ENCODE data around the gene RBM47. TPM values are rescaled to one million over a fixed set of nuclear protein-coding genes. Genes with fewer than 3 reads are reported as not detected.

Gene RBM47
- total and polyA plus RNA-seq, 4 donors, result 25.9 to 119 (median 94.0) TPM

DNA sequence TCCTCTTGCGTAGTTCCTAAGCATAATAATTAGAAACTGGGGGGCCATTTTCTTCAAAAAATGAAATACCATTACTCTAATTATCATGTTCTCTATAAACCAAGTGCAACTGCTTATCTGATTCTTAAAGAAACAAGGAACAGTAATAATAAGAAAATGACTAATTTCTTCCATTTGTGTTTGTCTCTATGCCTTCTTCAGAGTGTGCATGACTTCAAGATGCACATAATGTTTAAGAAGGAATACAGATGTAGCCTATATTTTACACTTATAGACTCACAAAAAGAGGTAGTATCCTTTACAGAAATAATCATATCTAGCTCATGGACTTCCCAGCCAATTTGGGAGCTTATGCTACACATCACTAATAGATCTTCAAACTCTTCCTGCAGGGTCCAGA, 162.9 kb downstream of the RBM47 start:
- Histone ChIP-seq H3K27ac (ENCODE audit: low read depth in 1 of 2, low read length in 1 of 2) (no peak overlapping the region), H3K9me3 (ENCODE audit: control insufficient read depth in 4 of 4, insufficient read depth in 3 of 4, low read length in 3 of 4) (no peaks in the 10 kb centered on the region), H3K4me1 (ENCODE audit: control insufficient read depth in 5 of 5, insufficient read depth in 5 of 5, low read length in 5 of 5) (peaks cover 0 to 4% (median 0%) of the 10 kb centered on the region in 5 donors), H3K36me3 (ENCODE audit: control insufficient read depth in 4 of 4, insufficient read depth in 4 of 4, low read length in 4 of 4) (no peaks in the 10 kb centered on the region), H3K9ac (ENCODE audit: insufficient read depth in 1 of 2, low read length in 2 of 2) (no peak overlapping the region), H3K27me3 (ENCODE audit: control insufficient read depth in 3 of 3, insufficient read depth in 3 of 3, low read length in 2 of 3) (no peaks in the 10 kb centered on the region), H3K4me3 (no peak overlapping the region)
- TF ChIP-seq, protein P1, sequence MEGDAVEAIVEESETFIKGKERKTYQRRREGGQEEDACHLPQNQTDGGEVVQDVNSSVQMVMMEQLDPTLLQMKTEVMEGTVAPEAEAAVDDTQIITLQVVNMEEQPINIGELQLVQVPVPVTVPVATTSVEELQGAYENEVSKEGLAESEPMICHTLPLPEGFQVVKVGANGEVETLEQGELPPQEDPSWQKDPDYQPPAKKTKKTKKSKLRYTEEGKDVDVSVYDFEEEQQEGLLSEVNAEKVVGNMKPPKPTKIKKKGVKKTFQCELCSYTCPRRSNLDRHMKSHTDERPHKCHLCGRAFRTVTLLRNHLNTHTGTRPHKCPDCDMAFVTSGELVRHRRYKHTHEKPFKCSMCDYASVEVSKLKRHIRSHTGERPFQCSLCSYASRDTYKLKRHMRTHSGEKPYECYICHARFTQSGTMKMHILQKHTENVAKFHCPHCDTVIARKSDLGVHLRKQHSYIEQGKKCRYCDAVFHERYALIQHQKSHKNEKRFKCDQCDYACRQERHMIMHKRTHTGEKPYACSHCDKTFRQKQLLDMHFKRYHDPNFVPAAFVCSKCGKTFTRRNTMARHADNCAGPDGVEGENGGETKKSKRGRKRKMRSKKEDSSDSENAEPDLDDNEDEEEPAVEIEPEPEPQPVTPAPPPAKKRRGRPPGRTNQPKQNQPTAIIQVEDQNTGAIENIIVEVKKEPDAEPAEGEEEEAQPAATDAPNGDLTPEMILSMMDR (IDR thresholded peaks at IDR 0.05; ENCODE audit: control extremely low read depth, extremely low read depth), result no peak
- DNase-seq, result no peak
- 82 to 96% methylated on average over 1 of the region's 1 CpG for WGBS, 2 donors
- no peak for ATAC-seq (ENCODE audit: insufficient read depth, low FRiP score)

DNA sequence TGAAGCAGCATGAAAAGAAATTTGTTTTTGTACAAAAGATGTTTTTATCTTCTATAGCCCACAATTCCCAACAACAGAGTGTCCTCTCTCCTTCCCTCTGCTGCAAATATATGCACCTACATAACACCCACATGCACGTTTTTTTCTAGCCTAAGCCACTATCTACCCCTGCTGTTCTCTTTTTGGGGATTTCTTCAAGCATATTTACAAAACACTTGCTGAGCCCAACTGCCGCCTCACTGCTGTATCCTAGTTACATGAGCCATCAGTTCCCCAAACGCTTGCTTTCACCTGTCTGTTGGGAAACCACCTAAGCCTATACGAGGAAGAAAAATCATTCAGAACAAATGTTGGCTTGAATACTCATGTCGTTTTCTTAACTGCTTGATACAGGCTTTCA, 167.3 kb downstream of the RBM47 start:
- TF ChIP-seq, protein P1 (IDR thresholded peaks at IDR 0.05; ENCODE audit: control extremely low read depth, extremely low read depth), result no peak
- H3K27me3 ChIP-seq (ENCODE audit: control insufficient read depth in 3 of 3, insufficient read depth in 3 of 3, low read length in 2 of 3), result no peaks in the 10 kb centered on the region
- 30 to 40% methylated on average over 5 of the region's 5 CpGs for WGBS, 2 donors
- peaks cover 0 to 9% (median 0%) of the 10 kb centered on the region in 5 donors for H3K4me1 ChIP-seq (ENCODE audit: control insufficient read depth in 5 of 5, insufficient read depth in 5 of 5, low read length in 5 of 5)
- ATAC-seq (ENCODE audit: insufficient read depth, low FRiP score) (peak; percentile 60), DNase-seq (no peak)
- no peaks in the 10 kb centered on the region for H3K9me3 ChIP-seq (ENCODE audit: control insufficient read depth in 4 of 4, insufficient read depth in 3 of 4, low read length in 3 of 4)
- no peak overlapping the region for H3K4me3 ChIP-seq
- H3K36me3 ChIP-seq (ENCODE audit: control insufficient read depth in 4 of 4, insufficient read depth in 4 of 4, low read length in 4 of 4), result no peaks in the 10 kb centered on the region
- H3K27ac ChIP-seq (ENCODE audit: low read depth in 1 of 2, low read length in 1 of 2), result no peak overlapping the region
- H3K9ac ChIP-seq (ENCODE audit: insufficient read depth in 1 of 2, low read length in 2 of 2), result no peak overlapping the region

DNA sequence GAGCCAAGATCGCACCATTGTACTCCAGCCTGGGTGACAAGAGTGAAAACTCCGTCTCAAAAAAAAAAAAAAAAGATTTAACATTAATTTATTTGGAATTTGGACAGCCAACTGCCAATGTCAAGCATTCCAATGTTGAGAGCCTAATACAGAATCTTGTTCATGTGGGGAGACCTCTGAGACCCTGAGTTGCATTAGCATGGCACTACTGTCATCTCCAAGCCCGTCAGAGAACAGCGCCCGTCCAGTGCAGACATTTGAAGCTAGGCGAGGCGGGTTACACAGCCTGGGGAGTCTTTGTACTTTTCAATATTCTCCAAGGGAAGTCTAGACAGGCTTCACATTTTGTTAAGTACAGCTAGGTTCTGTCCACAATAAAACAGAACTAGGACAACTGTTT, 167.8 kb downstream of the RBM47 start:
- WGBS, 2 donors, result 85 to 94% methylated on average over 7 of the region's 7 CpGs
- Histone ChIP-seq H3K9me3 (ENCODE audit: control insufficient read depth in 4 of 4, insufficient read depth in 3 of 4, low read length in 3 of 4) (no peaks in the 10 kb centered on the region), H3K9ac (ENCODE audit: insufficient read depth in 1 of 2, low read length in 2 of 2) (no peak overlapping the region), H3K36me3 (ENCODE audit: control insufficient read depth in 4 of 4, insufficient read depth in 4 of 4, low read length in 4 of 4) (no peaks in the 10 kb centered on the region), H3K27me3 (ENCODE audit: control insufficient read depth in 3 of 3, insufficient read depth in 3 of 3, low read length in 2 of 3) (no peaks in the 10 kb centered on the region), H3K27ac (ENCODE audit: low read depth in 1 of 2, low read length in 1 of 2) (no peak overlapping the region), H3K4me1 (ENCODE audit: control insufficient read depth in 5 of 5, insufficient read depth in 5 of 5, low read length in 5 of 5) (peaks cover 0 to 9% (median 0%) of the 10 kb centered on the region in 5 donors), H3K4me3 (no peak overlapping the region)
- no peak for ATAC-seq (ENCODE audit: insufficient read depth, low FRiP score)
- TF ChIP-seq, protein P1 (IDR thresholded peaks at IDR 0.05; ENCODE audit: control extremely low read depth, extremely low read depth), result no peak
- DNase-seq, result no peak

DNA sequence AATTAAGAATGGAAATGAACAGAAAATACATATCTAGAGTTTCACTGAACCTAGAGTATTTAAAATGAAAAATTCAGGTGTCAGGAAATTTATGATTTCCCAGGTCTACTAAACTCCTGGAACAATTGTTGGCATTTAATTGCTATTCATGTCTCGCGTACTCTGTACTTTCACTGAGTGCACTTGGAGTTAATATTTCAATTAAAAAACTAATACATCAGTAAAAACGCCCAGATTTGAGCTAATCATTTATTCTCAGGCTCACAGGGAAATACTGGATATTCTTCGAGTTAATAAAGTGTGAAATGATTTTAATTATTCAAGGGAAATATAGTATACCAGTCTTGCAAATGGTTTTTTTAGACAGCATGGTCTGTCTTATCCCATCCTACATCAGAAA, 168.6 kb downstream of the RBM47 start:
- no peak overlapping the region for H3K4me3 ChIP-seq

More for the DNA sequence above, 168.6 kb downstream of the RBM47 start:
- Histone ChIP-seq H3K9ac (ENCODE audit: insufficient read depth in 1 of 2, low read length in 2 of 2) (no peak overlapping the region), H3K4me1 (ENCODE audit: control insufficient read depth in 5 of 5, insufficient read depth in 5 of 5, low read length in 5 of 5) (peaks cover 0 to 9% (median 0%) of the 10 kb centered on the region in 5 donors), H3K27ac (ENCODE audit: low read depth in 1 of 2, low read length in 1 of 2) (no peak overlapping the region), H3K9me3 (ENCODE audit: control insufficient read depth in 4 of 4, insufficient read depth in 3 of 4, low read length in 3 of 4) (no peaks in the 10 kb centered on the region), H3K36me3 (ENCODE audit: control insufficient read depth in 4 of 4, insufficient read depth in 4 of 4, low read length in 4 of 4) (no peaks in the 10 kb centered on the region), H3K27me3 (ENCODE audit: control insufficient read depth in 3 of 3, insufficient read depth in 3 of 3, low read length in 2 of 3) (no peaks in the 10 kb centered on the region)
- TF ChIP-seq, protein P1 (IDR thresholded peaks at IDR 0.05; ENCODE audit: control extremely low read depth, extremely low read depth), result no peak
- no peak for ATAC-seq (ENCODE audit: insufficient read depth, low FRiP score)
- DNase-seq, result no peak
- 72 to 87% methylated on average over 4 of the region's 4 CpGs for WGBS, 2 donors
